ENCODE data around the gene PPOX. TPM values are rescaled to one million over a fixed set of nuclear protein-coding genes. Genes with fewer than 3 reads are reported as not detected.

The PPOX gene
- total RNA-seq, 1 experiment from 2014 or later, result 30.3 TPM

DNA sequence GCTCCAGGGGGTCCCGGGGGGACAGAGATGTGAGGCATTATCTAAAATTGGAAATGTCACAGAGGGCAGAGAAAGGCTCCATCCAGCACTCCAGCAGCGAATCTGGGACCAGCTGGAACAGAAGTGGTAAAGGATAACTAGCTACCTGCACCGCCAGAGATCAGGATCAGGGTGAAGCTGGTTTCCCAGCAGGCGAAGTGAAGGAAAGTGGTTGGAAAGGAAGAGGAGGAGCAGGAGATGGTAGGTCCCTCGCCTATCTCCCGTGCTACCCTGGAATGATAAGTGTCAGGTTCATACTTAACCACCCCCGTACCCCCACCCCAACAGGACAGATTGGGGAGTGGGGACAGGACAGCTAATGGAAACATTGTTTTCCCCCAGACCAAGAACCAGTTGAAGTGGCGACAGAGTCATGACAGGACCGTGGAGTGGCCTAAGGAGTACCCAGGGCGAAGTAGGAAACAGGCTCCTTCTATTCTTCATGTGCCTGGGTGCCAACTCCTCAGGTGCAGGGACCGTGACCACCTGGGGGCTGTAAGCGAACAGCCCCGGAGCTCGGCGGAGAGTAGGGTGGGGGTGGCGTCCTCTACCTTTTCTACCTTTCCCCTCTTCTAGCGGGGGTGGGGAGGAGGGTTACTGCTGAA is 10.4 kb downstream of the PPOX start:
- Mint-ChIP-seq H3K4me3 (ENCODE audit: unreplicated experiment) (peak overlapping the region; percentile 86), H3K4me1 (ENCODE audit: insufficient read depth, unreplicated experiment) (peaks cover 33% of the 10 kb centered on the region)

DNA sequence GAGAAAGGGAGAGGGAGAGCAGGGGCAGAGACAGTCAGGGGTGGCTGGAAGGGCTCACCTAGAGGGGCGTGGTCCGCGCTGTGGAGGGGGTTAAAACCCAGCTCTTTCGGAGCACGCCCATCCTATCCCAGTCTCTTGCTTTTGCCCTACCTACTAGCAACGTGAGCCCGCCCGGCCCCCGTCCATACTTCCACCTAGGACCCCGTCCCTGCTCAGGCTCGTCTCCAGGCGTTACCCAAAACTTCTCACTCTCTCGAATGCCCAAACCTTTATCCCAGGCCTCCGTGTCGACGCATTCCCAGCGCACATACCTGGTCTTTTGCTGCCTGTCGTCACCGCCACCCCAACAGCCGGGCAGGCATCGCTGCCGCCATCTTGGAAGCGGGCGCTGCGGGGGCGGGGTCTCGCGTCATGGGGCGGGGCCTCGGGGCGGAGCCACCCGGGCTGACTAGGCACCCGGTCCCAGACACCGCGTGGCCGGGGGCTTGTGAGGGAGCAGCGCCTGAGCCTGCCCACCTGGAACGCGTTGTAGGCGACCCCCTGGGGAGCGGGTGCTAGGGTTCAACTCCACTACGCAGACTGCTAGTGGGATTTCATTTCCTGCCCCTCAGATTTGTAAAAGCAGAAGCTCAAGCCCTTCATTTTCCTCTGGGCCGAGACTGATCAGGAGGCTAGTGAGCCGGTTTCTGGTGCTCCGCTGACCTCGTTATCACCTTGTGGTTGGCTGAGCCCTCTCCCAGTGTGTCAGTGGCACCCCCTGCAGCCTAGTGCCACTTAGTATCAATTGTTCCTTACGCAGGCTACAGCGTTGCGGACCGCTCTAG is 11.1 kb downstream of the PPOX start, which contains the start of gene B4GALT3:
B4GALT3 (minus strand) TSS at position 396 of the 824 bp plus-strand sequence. CDS start 1,447 bp downstream, outside the sequence.
- peaks cover 37% of the 10 kb centered on the region for H3K4me1 Mint-ChIP-seq (ENCODE audit: insufficient read depth, unreplicated experiment)
- H3K36me3 Mint-ChIP-seq (ENCODE audit: insufficient read depth, unreplicated experiment), result peaks cover 31% of the 10 kb centered on the region
- H3K27me3 Mint-ChIP-seq (ENCODE audit: insufficient read depth, unreplicated experiment), result no peaks in the 10 kb centered on the region
- peak; percentile 87 for DNase-seq (ENCODE audit: unreplicated experiment)
- ChIA-PET CTCF (interaction anchor here (0.6 to 3.5 kb wide), 11 partner anchors 11 to 1595 kb away, joined by 3 to 33 read pairs (median 3); partner anchors contain the start of genes ADAMTS4, PPOX and TOMM40L), POLR2A (interaction anchor here (0.5 to 3.3 kb wide), 21 partner anchors 10 to 214 kb away, joined by 3 to 101 read pairs (median 6); partner anchors contain the start of genes DEDD, F11R, NDUFS2 and NIT1)
- peak within 1 kb of the TSS; percentile 92 for H3K27ac Mint-ChIP-seq (ENCODE audit: low read depth, unreplicated experiment)
- H3K4me3 Mint-ChIP-seq (ENCODE audit: unreplicated experiment), result peak within 1 kb of the TSS; percentile 86
- intact Hi-C loops (cut with micrococcal nuclease), result loop anchor here (1.0 kb wide), 1 partner anchor 11 kb away; the partner anchor contains the start of gene PPOX
- TF ChIP-seq, protein P1, sequence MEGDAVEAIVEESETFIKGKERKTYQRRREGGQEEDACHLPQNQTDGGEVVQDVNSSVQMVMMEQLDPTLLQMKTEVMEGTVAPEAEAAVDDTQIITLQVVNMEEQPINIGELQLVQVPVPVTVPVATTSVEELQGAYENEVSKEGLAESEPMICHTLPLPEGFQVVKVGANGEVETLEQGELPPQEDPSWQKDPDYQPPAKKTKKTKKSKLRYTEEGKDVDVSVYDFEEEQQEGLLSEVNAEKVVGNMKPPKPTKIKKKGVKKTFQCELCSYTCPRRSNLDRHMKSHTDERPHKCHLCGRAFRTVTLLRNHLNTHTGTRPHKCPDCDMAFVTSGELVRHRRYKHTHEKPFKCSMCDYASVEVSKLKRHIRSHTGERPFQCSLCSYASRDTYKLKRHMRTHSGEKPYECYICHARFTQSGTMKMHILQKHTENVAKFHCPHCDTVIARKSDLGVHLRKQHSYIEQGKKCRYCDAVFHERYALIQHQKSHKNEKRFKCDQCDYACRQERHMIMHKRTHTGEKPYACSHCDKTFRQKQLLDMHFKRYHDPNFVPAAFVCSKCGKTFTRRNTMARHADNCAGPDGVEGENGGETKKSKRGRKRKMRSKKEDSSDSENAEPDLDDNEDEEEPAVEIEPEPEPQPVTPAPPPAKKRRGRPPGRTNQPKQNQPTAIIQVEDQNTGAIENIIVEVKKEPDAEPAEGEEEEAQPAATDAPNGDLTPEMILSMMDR (IDR thresholded peaks at IDR 0.05; ENCODE audit: unreplicated experiment), result no peak
- BruUV-seq (replicated peaks), result TSS peak; percentile 97
- H3K9me3 Mint-ChIP-seq (ENCODE audit: unreplicated experiment), result no peaks in the 10 kb centered on the region

More for the DNA sequence above, 10.4 kb downstream of the PPOX start:
- Mint-ChIP-seq H3K36me3 (ENCODE audit: insufficient read depth, unreplicated experiment) (peaks cover 38% of the 10 kb centered on the region), H3K27ac (ENCODE audit: low read depth, unreplicated experiment) (peak overlapping the region; percentile 92), H3K27me3 (ENCODE audit: insufficient read depth, unreplicated experiment) (no peaks in the 10 kb centered on the region), H3K9me3 (ENCODE audit: unreplicated experiment) (no peaks in the 10 kb centered on the region)
- TF ChIP-seq, protein P1 (IDR thresholded peaks at IDR 0.05; ENCODE audit: unreplicated experiment), result no peak
- ChIA-PET POLR2A (interaction anchor here (0.6 to 3.3 kb wide), 21 partner anchors 10 to 914 kb away, joined by 3 to 101 read pairs (median 6); partner anchors contain the start of genes DCAF8, DEDD, F11R and NDUFS2), CTCF (interaction anchor here (0.5 to 3.5 kb wide), 14 partner anchors 10 to 1594 kb away, joined by 3 to 33 read pairs (median 4); partner anchors contain the start of genes ADAMTS4, FCER1G, PPOX and TOMM40L)
- no TSS peak for BruUV-seq (replicated peaks)
- intact Hi-C loops (cut with micrococcal nuclease), result loop anchor here (1.0 kb wide), 1 partner anchor 10 kb away; the partner anchor contains the start of gene PPOX
- DNase-seq (ENCODE audit: unreplicated experiment), result no peak

DNA sequence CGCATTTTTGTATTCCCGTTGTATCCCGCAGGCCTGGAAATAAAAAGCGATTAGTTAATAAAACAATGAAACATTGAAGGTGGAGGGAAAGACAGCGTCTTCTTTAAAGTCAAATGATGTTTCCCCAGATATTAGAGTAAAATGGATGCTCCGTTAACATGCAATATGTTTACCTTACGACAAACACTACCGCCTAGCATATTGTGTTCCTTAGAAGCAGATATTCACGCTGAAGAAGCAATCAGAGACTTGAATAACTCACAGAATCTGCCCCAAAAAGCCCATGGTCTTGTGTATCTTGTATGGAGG is 11.7 kb downstream of the PPOX start:
- ChIA-PET POLR2A (interaction anchor here (1.9 to 3.3 kb wide), 8 partner anchors 11 to 157 kb away, joined by 6 to 101 read pairs (median 15); partner anchors contain the start of genes DEDD, F11R, NDUFS2 and PPOX), CTCF (interaction anchor here (0.9 to 3.5 kb wide), 4 partner anchors 11 to 48 kb away, joined by 3 to 33 read pairs (median 14); partner anchors contain the start of genes PPOX and TOMM40L)
- intact Hi-C loops (cut with micrococcal nuclease), result loop anchor here (1.0 kb wide), 1 partner anchor 12 kb away; the partner anchor contains the start of gene PPOX
- Mint-ChIP-seq H3K9me3 (ENCODE audit: unreplicated experiment) (no peaks in the 10 kb centered on the region), H3K4me1 (ENCODE audit: insufficient read depth, unreplicated experiment) (peaks cover 37% of the 10 kb centered on the region), H3K4me3 (ENCODE audit: unreplicated experiment) (peak overlapping the region; percentile 86), H3K27ac (ENCODE audit: low read depth, unreplicated experiment) (peak overlapping the region; percentile 92), H3K36me3 (ENCODE audit: insufficient read depth, unreplicated experiment) (peaks cover 26% of the 10 kb centered on the region), H3K27me3 (ENCODE audit: insufficient read depth, unreplicated experiment) (no peaks in the 10 kb centered on the region)
- BruUV-seq (replicated peaks), result no TSS peak
- TF ChIP-seq, protein P1 (IDR thresholded peaks at IDR 0.05; ENCODE audit: unreplicated experiment), result no peak
- DNase-seq (ENCODE audit: unreplicated experiment), result no peak

Measured in MCF 10A (cell line).